HEK293 (cell line): ENCODE data around the gene CCDC158.

Experiments used
- CTCF ChIA-PET: fragments of 350-600 bp; formaldehyde crosslinking; extraction: SDS; loops from one replicate; lab custom pipeline; 2021; ENCODE audit warnings: antibody characterized with exemption; lab: Yijun Ruan, JAX
- POLR2A ChIA-PET: fragments of 300-600 bp; formaldehyde crosslinking; extraction: SDS; loops from one replicate; lab custom pipeline; 2020; ENCODE audit warnings: antibody characterized with exemption, inconsistent platforms; lab: Yijun Ruan, JAX
- H3K27ac ChIP-seq: fragments of 200-500 bp; sonication (Bioruptor generic); 2 replicates; pipeline ENCODE4 v1.5.1; 2014; ENCODE audit warnings: low read depth, low read length, control low read depth, inconsistent platforms; ENCODE audit errors: extremely low read depth
- H3K36me3 ChIP-seq, 2 experiments: fragments of 200-500 bp in 1 of 2; sonication (Bioruptor generic) in 1 of 2; 1 replicate in 1 of 2; 2 replicates in 1 of 2; pipeline ENCODE4 v1.5.1; 2014 to 2017; ENCODE audit warnings: inconsistent platforms in 2 of 2, low read length in 2 of 2; ENCODE audit not compliant: control insufficient read depth in 2 of 2, insufficient read depth in 1 of 2
- H3K4me1 ChIP-seq: fragments of 200-500 bp; sonication (Bioruptor generic); 2 replicates; pipeline ENCODE4 v1.5.1; 2014; ENCODE audit warnings: mild to moderate bottlenecking, low read length, inconsistent platforms; ENCODE audit not compliant: control insufficient read depth, insufficient read depth
- H3K4me3 ChIP-seq: 2 replicates; pipeline ENCODE4 v1.5.1; 2011; ENCODE audit warnings: low read depth, mild to moderate bottlenecking, control low read depth, low read length, moderate library complexity
- H3K9me3 ChIP-seq: fragments of 200-500 bp; sonication (Bioruptor generic); 2 replicates; pipeline ENCODE4 v1.5.1; 2014; ENCODE audit warnings: low read depth, low read length, inconsistent platforms; ENCODE audit not compliant: control insufficient read depth, insufficient read depth
- BCL11A ChIP-seq: fragments of 450-650 bp; formaldehyde crosslinking; IDR thresholded peaks from 2 replicates; pipeline ENCODE4 v1.5.1; 2016; ENCODE audit warnings: low read depth, missing biosample characterization, missing genetic modification characterization
- FEZF1 ChIP-seq: fragments of 450-650 bp; formaldehyde crosslinking; IDR thresholded peaks from 2 replicates; pipeline ENCODE4 v1.5.1; 2016; ENCODE audit warnings: missing biosample characterization, missing genetic modification characterization
- GFI1B ChIP-seq: fragments of 450-650 bp; formaldehyde crosslinking; IDR thresholded peaks from 2 replicates; pipeline ENCODE4 v1.5.1; 2016; ENCODE audit warnings: missing biosample characterization, missing genetic modification characterization
- ZBTB17 ChIP-seq: fragments of 450-650 bp; formaldehyde crosslinking; IDR thresholded peaks from 2 replicates; pipeline ENCODE4 v1.5.1; 2016; ENCODE audit warnings: missing biosample characterization, missing genetic modification characterization
- ZNF132 ChIP-seq: fragments of 450-650 bp; formaldehyde crosslinking; IDR thresholded peaks from 2 replicates; pipeline ENCODE4 v1.5.1; 2017; ENCODE audit warnings: missing biosample characterization, missing genetic modification characterization, borderline replicate concordance
- ZNF140 ChIP-seq: fragments of 450-650 bp; formaldehyde crosslinking; IDR thresholded peaks from 2 replicates; pipeline ENCODE4 v1.5.1; 2016; ENCODE audit warnings: missing biosample characterization, missing genetic modification characterization
- ZNF19 ChIP-seq: fragments of 450-650 bp; formaldehyde crosslinking; IDR thresholded peaks from 2 replicates; pipeline ENCODE4; 2016; ENCODE audit warnings: missing biosample characterization, missing genetic modification characterization, low read depth
- ZNF202 ChIP-seq: fragments of 450-650 bp; formaldehyde crosslinking; IDR thresholded peaks from 2 replicates; pipeline ENCODE4 v1.5.1; 2016; ENCODE audit warnings: missing biosample characterization, missing genetic modification characterization, borderline replicate concordance
- ZNF311 ChIP-seq: fragments of 450-650 bp; formaldehyde crosslinking; IDR thresholded peaks from 2 replicates; pipeline ENCODE4 v1.5.1; 2017; ENCODE audit warnings: missing biosample characterization, missing genetic modification characterization, borderline replicate concordance
- ZNF366 ChIP-seq: fragments of 450-650 bp; formaldehyde crosslinking; conservative IDR thresholded peaks from 2 replicates; pipeline ENCODE4 v1.5.1; 2016; ENCODE audit warnings: missing biosample characterization, missing genetic modification characterization
- ZNF530 ChIP-seq: fragments of 450-650 bp; formaldehyde crosslinking; IDR thresholded peaks from 2 replicates; pipeline ENCODE4 v1.5.1; 2016; ENCODE audit warnings: low read depth, missing biosample characterization, missing genetic modification characterization
- ZNF558 ChIP-seq: fragments of 450-650 bp; formaldehyde crosslinking; IDR thresholded peaks from 2 replicates; pipeline ENCODE4 v1.5.1; 2016; ENCODE audit warnings: missing biosample characterization, missing genetic modification characterization
- ZNF610 ChIP-seq: fragments of 450-650 bp; formaldehyde crosslinking; IDR thresholded peaks from 2 replicates; pipeline ENCODE4 v1.5.1; 2016; ENCODE audit warnings: missing biosample characterization, missing genetic modification characterization, borderline replicate concordance
- ZNF660 ChIP-seq: fragments of 450-650 bp; IDR thresholded peaks from 2 replicates; pipeline ENCODE4 v1.5.1; 2018; ENCODE audit warnings: missing biosample characterization, mild to moderate bottlenecking, missing genetic modification characterization
- ZNF664 ChIP-seq: fragments of 450-650 bp; formaldehyde crosslinking; IDR thresholded peaks from 2 replicates; pipeline ENCODE4 v1.5.1; 2016; ENCODE audit warnings: missing biosample characterization, missing genetic modification characterization
- ZNF776 ChIP-seq: fragments of 450-650 bp; formaldehyde crosslinking; IDR thresholded peaks from 2 replicates; pipeline ENCODE4 v1.5.0; 2017; ENCODE audit warnings: missing biosample characterization, missing genetic modification characterization, borderline replicate concordance
- TF ChIP-seq, protein P1 (sequence below): fragments of 450-650 bp; formaldehyde crosslinking; IDR thresholded peaks from 2 replicates; pipeline ENCODE4 v1.5.1; 2016; ENCODE audit warnings: missing biosample characterization, missing genetic modification characterization
- TF ChIP-seq, protein P2 (sequence below): fragments of 450-650 bp; formaldehyde crosslinking; IDR thresholded peaks from 2 replicates; pipeline ENCODE4 v1.5.1; 2016; ENCODE audit warnings: missing biosample characterization, missing genetic modification characterization
- TF ChIP-seq, protein P3 (sequence below): fragments of 450-650 bp; formaldehyde crosslinking; IDR thresholded peaks from 2 replicates; pipeline ENCODE4 v1.5.1; 2016; ENCODE audit warnings: missing biosample characterization, missing genetic modification characterization, borderline replicate concordance
- TF ChIP-seq, protein P4 (sequence below): fragments of 450-650 bp; formaldehyde crosslinking; IDR thresholded peaks from 2 replicates; pipeline ENCODE4 v1.5.1; 2016; ENCODE audit warnings: missing biosample characterization, missing genetic modification characterization
- TF ChIP-seq, protein P5 (sequence below): fragments of 450-650 bp; formaldehyde crosslinking; IDR thresholded peaks from 2 replicates; pipeline ENCODE4 v1.5.1; 2016; ENCODE audit warnings: missing biosample characterization, missing genetic modification characterization
- TF ChIP-seq, protein P6 (sequence below): fragments of 450-650 bp; formaldehyde crosslinking; conservative IDR thresholded peaks from 2 replicates; pipeline ENCODE4 v1.5.1; 2016; ENCODE audit warnings: low read depth, missing biosample characterization, missing genetic modification characterization

Gene CCDC158

DNA sequence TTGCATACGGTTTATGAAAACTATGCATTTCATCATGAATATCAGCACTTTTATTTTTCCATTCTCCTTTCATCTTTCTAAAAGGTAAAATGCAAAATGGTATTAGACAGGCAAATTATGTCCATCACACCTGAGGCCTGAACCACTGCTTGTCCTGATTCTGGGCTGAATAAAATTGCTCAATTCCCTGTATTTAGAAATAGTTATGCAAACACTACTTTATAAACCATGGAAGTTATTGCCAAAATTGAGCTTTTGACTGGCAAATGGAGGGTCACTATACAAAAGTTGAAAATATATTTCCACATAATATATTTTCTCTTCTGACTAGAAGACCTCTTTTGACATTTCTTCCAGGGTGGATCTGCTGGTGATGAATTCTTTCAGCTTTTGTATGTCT lies 148.4 kb downstream of the CCDC158 start (continued):
- TF ChIP-seq BCL11A: no peak
- no peak for TF ChIP-seq ZNF132
- no peak for TF ChIP-seq GFI1B (tag by site-specific recombination)
- TF ChIP-seq ZNF558 (tag by site-specific recombination): no peak
- TF ChIP-seq ZNF311 (tag by site-specific recombination): no peak
- TF ChIP-seq, protein P1, sequence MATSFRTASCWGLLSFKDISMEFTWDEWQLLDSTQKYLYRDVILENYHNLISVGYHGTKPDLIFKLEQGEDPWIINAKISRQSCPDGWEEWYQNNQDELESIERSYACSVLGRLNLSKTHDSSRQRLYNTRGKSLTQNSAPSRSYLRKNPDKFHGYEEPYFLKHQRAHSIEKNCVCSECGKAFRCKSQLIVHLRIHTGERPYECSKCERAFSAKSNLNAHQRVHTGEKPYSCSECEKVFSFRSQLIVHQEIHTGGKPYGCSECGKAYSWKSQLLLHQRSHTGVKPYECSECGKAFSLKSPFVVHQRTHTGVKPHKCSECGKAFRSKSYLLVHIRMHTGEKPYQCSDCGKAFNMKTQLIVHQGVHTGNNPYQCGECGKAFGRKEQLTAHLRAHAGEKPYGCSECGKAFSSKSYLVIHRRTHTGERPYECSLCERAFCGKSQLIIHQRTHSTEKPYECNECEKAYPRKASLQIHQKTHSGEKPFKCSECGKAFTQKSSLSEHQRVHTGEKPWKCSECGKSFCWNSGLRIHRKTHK: no peak
- no peak for TF ChIP-seq ZNF366
- TF ChIP-seq, protein P2, sequence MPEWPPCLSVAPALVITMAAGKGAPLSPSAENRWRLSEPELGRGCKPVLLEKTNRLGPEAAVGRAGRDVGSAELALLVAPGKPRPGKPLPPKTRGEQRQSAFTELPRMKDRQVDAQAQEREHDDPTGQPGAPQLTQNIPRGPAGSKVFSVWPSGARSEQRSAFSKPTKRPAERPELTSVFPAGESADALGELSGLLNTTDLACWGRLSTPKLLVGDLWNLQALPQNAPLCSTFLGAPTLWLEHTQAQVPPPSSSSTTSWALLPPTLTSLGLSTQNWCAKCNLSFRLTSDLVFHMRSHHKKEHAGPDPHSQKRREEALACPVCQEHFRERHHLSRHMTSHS (tag by site-specific recombination): no peak

DNA sequence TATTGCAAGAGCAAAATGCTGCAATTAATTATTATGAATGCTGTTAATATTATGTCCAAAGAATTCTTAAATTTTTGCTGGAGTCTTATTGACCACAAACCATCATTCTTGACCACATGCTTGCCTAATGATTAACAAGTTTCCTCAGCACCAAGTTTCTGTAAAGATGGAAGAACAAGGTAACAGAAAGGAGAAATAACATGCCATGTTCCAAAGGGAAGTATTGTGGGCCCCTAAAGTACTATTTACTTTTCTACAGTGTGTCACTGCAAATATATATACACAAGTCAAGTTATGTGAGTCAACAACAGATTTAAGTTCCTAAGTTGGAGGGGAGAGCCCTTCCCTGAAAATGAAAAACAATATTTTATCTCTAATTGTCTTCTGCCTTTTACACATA lies 148.9 kb downstream of the CCDC158 start:
- no peak for TF ChIP-seq ZNF140 (tag by site-specific recombination)
- no peak for TF ChIP-seq ZBTB17 (tag by site-specific recombination)
- no peak for TF ChIP-seq ZNF19 (tag by site-specific recombination)
- TF ChIP-seq ZNF776 (tag by site-specific recombination): no peak
- no peak for TF ChIP-seq ZNF202
- TF ChIP-seq ZNF610 (tag by site-specific recombination): no peak
- TF ChIP-seq, protein P3, sequence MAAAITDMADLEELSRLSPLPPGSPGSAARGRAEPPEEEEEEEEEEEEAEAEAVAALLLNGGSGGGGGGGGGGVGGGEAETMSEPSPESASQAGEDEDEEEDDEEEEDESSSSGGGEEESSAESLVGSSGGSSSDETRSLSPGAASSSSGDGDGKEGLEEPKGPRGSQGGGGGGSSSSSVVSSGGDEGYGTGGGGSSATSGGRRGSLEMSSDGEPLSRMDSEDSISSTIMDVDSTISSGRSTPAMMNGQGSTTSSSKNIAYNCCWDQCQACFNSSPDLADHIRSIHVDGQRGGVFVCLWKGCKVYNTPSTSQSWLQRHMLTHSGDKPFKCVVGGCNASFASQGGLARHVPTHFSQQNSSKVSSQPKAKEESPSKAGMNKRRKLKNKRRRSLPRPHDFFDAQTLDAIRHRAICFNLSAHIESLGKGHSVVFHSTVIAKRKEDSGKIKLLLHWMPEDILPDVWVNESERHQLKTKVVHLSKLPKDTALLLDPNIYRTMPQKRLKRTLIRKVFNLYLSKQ (tag by site-specific recombination): no peak
- ChIA-PET POLR2A (no interaction called here), CTCF (no interaction called here)
- Histone ChIP-seq H3K36me3 (no peaks in the 10 kb centered on the region), H3K4me3 (no peak overlapping the region), H3K9me3 (no peaks in the 10 kb centered on the region), H3K4me1 (no peaks in the 10 kb centered on the region), H3K27ac (no peak overlapping the region)

DNA sequence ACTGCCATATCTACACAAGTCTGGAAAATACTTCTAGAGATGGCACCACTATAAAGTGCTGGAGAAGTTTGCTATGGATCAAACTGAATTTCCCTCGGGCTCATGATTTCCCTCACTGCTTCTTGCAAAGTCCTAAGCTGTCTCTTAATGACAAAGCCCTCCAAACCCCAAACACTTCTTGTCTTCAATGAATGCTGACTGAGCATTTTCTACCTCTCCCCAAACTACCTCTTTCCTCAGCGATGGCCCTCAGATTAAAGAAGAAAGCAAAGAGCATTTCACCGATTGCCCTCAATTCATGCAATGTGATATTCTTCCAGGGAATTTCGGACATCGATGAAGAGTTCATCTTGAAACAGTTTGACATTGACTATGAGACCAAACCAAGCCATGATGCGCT lies 149.7 kb downstream of the CCDC158 start:
- POLR2A ChIA-PET: no interaction called here
- CTCF ChIA-PET: interaction anchor here (0.7 kb wide), 1 partner anchor 30 kb away, joined by 3 read pairs; no protein-coding TSS in a partner anchor
- TF ChIP-seq, protein P4, sequence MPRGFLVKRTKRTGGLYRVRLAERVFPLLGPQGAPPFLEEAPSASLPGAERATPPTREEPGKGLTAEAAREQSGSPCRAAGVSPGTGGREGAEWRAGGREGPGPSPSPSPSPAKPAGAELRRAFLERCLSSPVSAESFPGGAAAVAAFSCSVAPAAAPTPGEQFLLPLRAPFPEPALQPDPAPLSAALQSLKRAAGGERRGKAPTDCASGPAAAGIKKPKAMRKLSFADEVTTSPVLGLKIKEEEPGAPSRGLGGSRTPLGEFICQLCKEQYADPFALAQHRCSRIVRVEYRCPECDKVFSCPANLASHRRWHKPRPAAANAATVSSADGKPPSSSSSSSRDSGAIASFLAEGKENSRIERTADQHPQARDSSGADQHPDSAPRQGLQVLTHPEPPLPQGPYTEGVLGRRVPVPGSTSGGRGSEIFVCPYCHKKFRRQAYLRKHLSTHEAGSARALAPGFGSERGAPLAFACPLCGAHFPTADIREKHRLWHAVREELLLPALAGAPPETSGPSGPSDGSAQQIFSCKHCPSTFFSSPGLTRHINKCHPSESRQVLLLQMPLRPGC (tag by site-specific recombination): no peak
- TF ChIP-seq ZNF660 (tag by site-specific recombination) (no peak), ZNF530 (no peak), FEZF1 (tag by site-specific recombination) (no peak), ZNF664 (tag by site-specific recombination) (no peak)
- TF ChIP-seq, protein P5, sequence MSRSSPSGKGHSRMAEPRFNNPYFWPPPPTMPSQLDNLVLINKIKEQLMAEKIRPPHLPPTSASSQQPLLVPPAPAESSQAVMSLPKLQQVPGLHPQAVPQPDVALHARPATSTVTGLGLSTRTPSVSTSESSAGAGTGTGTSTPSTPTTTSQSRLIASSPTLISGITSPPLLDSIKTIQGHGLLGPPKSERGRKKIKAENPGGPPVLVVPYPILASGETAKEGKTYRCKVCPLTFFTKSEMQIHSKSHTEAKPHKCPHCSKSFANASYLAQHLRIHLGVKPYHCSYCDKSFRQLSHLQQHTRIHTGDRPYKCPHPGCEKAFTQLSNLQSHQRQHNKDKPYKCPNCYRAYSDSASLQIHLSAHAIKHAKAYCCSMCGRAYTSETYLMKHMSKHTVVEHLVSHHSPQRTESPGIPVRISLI (tag by site-specific recombination): no peak
- TF ChIP-seq, protein P6, sequence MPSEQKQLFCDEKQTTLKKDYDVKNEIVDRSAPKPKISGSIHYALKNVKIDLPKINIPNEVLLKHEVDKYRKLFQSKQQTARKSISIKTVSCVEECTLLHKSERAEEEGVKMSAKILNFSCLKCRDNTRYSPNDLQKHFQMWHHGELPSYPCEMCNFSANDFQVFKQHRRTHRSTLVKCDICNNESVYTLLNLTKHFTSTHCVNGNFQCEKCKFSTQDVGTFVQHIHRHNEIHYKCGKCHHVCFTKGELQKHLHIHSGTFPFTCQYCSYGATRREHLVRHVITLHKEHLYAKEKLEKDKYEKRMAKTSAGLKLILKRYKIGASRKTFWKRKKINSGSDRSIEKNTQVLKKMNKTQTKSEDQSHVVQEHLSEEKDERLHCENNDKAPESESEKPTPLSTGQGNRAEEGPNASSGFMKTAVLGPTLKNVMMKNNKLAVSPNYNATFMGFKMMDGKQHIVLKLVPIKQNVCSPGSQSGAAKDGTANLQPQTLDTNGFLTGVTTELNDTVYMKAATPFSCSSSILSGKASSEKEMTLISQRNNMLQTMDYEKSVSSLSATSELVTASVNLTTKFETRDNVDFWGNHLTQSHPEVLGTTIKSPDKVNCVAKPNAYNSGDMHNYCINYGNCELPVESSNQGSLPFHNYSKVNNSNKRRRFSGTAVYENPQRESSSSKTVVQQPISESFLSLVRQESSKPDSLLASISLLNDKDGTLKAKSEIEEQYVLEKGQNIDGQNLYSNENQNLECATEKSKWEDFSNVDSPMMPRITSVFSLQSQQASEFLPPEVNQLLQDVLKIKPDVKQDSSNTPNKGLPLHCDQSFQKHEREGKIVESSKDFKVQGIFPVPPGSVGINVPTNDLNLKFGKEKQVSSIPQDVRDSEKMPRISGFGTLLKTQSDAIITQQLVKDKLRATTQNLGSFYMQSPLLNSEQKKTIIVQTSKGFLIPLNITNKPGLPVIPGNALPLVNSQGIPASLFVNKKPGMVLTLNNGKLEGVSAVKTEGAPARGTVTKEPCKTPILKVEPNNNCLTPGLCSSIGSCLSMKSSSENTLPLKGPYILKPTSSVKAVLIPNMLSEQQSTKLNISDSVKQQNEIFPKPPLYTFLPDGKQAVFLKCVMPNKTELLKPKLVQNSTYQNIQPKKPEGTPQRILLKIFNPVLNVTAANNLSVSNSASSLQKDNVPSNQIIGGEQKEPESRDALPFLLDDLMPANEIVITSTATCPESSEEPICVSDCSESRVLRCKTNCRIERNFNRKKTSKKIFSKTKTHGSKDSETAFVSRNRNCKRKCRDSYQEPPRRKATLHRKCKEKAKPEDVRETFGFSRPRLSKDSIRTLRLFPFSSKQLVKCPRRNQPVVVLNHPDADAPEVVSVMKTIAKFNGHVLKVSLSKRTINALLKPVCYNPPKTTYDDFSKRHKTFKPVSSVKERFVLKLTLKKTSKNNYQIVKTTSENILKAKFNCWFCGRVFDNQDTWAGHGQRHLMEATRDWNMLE: no peak

More for the DNA sequence above, 149.7 kb downstream of the CCDC158 start:
- Histone ChIP-seq H3K36me3 (no peaks in the 10 kb centered on the region), H3K4me1 (no peaks in the 10 kb centered on the region), H3K4me3 (no peak overlapping the region), H3K9me3 (no peaks in the 10 kb centered on the region), H3K27ac (no peak overlapping the region)
